Thoracic aorta (tissue), 2 donors: Measurements from ENCODE around the gene TNFAIP8L2. TPM values are rescaled to one million over a fixed set of nuclear protein-coding genes. Genes with fewer than 3 reads are reported as not detected.
"Not testable (repeated sequence)": the region's sequence is repeated elsewhere in the genome, so short reads cannot be mapped to it uniquely, and the experiment has no call there.

ENCODE experiments used
- ATAC-seq: fragments of 150-250 bp; one replicate; pipeline ENCODE4 v1.8.0; 2017; ENCODE audit warnings: low read depth; ENCODE audit not compliant: insufficient number of reproducible peaks, low FRiP score
- DNase-seq: peaks from one replicate; pipeline ENCODE4 v3.0.0-alpha.2; 2020; ENCODE audit warnings: low spot score
- H3K27ac ChIP-seq, 2 donors: fragments of 200-600 bp; sonication (generic); 1 replicate in 1 of 2; 2 replicates in 1 of 2; pipeline ENCODE4 v1.5.1; 2016; ENCODE audit warnings: mild to moderate bottlenecking in 2 of 2, moderate library complexity in 2 of 2
- H3K27me3 ChIP-seq: fragments of 200-600 bp; sonication (generic); replicated peaks from 2 replicates; pipeline ENCODE4 v1.6.0; 2016; ENCODE audit warnings: mild to moderate bottlenecking; ENCODE audit not compliant: insufficient read depth
- H3K36me3 ChIP-seq: fragments of 200-600 bp; sonication (generic); one replicate; pipeline ENCODE4 v1.5.1; 2016
- H3K4me1 ChIP-seq, 2 donors: fragments of 200-600 bp; sonication (generic); 1 replicate in 1 of 2; 2 replicates in 1 of 2; pipeline versions ENCODE4 v1.5.1 to v1.6.0; 2016; ENCODE audit warnings: low read depth in 2 of 2, mild to moderate bottlenecking in 1 of 2; ENCODE audit not compliant: control insufficient read depth in 1 of 2
- H3K4me3 ChIP-seq: fragments of 200-600 bp; sonication (generic); 2 replicates; pipeline ENCODE4 v1.5.1; 2016; ENCODE audit warnings: mild to moderate bottlenecking
- H3K9me3 ChIP-seq: fragments of 200-600 bp; sonication (generic); 2 replicates; pipeline ENCODE4 v1.5.1; 2016
- CTCF ChIP-seq: fragments of 200-600 bp; sonication (generic); IDR thresholded peaks from one replicate; pipeline ENCODE4 v1.5.1; 2019; ENCODE audit warnings: antibody characterized with exemption
- total RNA-seq, 2 donors: library from RNA; depleted of rRNA; stranded (reverse); fragments of >200 nt; gene quantifications; one replicate each; pipeline versions ENCODE4 v1.1.0 to v1.2.3, GENCODE V29; 2016

TNFAIP8L2 gene
- total RNA-seq, 2 donors from 2014 or later: 3.9 to 14.1 TPM

- Histone ChIP-seq H3K36me3 (peaks cover 55% of the 10 kb centered on the region), H3K27ac (no peak overlapping the region), H3K9me3 (no peaks in the 10 kb centered on the region), H3K27me3 (no peaks in the 10 kb centered on the region), H3K4me1 (no peaks in the 10 kb centered on the region), H3K4me3 (no peak overlapping the region)
- DNase-seq (no peak), ATAC-seq (no peak)
- no peak for TF ChIP-seq CTCF
These were observed 20.1 kb downstream of the TNFAIP8L2 start for GRCh38 chr1:151176514-151177045.

GRCh38 chr1:151184211-151184610, 27.8 kb downstream of the TNFAIP8L2 start:
- no peak for ATAC-seq
- no peak overlapping the region for H3K4me3 ChIP-seq
- no peak for TF ChIP-seq CTCF
- H3K9me3 ChIP-seq: no peaks in the 10 kb centered on the region
- DNase-seq: no peak
- H3K27me3 ChIP-seq: no peaks in the 10 kb centered on the region
- H3K36me3 ChIP-seq: peaks cover 62% of the 10 kb centered on the region
- H3K4me1 ChIP-seq: peaks cover 17 to 20% of the 10 kb centered on the region in 2 donors
- no peak overlapping the region for H3K27ac ChIP-seq

GRCh38 chr1:151187205-151187604, 30.8 kb downstream of the TNFAIP8L2 start:
- no peak for ATAC-seq
- no peak overlapping the region for H3K4me3 ChIP-seq
- no peaks in the 10 kb centered on the region for H3K9me3 ChIP-seq
- no peaks in the 10 kb centered on the region for H3K27me3 ChIP-seq
- DNase-seq: no peak
- peaks cover 22 to 30% of the 10 kb centered on the region in 2 donors for H3K4me1 ChIP-seq
- no peak for TF ChIP-seq CTCF
- H3K27ac ChIP-seq: no peak overlapping the region
- peaks cover 35% of the 10 kb centered on the region for H3K36me3 ChIP-seq

GRCh38 chr1:151188667-151189066, 32.2 kb downstream of the TNFAIP8L2 start:
- not testable (repeated sequence) for H3K9me3 ChIP-seq, H3K27me3 ChIP-seq, DNase-seq, ATAC-seq, H3K27ac ChIP-seq
- H3K4me3 ChIP-seq: peak overlapping the region; percentile 99
- H3K4me1 ChIP-seq: peaks cover 22 to 30% of the 10 kb centered on the region in 2 donors
- peaks cover 22% of the 10 kb centered on the region for H3K36me3 ChIP-seq

- Histone ChIP-seq H3K9me3 (no peaks in the 10 kb centered on the region), H3K27me3 (no peaks in the 10 kb centered on the region), H3K4me3 (peak within 1 kb of the TSS; percentile 99), H3K27ac (peak within 1 kb of the TSS; percentile 89), H3K36me3 (peaks cover 11% of the 10 kb centered on the region), H3K4me1 (peaks cover 22 to 30% of the 10 kb centered on the region in 2 donors)
- DNase-seq (peak; percentile 55), ATAC-seq (peak; percentile 86)
- peak; percentile 50 for TF ChIP-seq CTCF
These were observed 33.4 kb downstream of the TNFAIP8L2 start, which contains the start of gene VPS72 for GRCh38 chr1:151189637-151190445. Gene VPS72, minus strand, starts transcription at chr1:151190197. Its CDS starts 76 bp downstream, at chr1:151190121.
